Neural progenitor cell (in vitro differentiated cells): ENCODE measurements around the gene ESPN. TPM values are rescaled to one million over a fixed set of nuclear protein-coding genes. Genes with fewer than 3 reads are reported as not detected.
"Not testable (repeated sequence)": the region's sequence is repeated elsewhere in the genome, so short reads cannot be mapped to it uniquely, and the experiment has no call there.

ENCODE experiments used
- DNase-seq: peaks from one replicate; pipeline ENCODE4 v3.0.0-alpha.2; 2016; ENCODE audit warnings: low spot score
- H2AFZ ChIP-seq: fragments of 200-600 bp; sonication (generic); replicated peaks from 2 replicates; pipeline ENCODE4 v1.6.1; 2016; ENCODE audit warnings: antibody characterized with exemption
- H3F3A ChIP-seq: fragments of 200-600 bp; sonication (generic); 2 replicates; pipeline ENCODE4 v1.6.1; 2016; ENCODE audit warnings: antibody characterized with exemption, low read depth
- H3K27ac ChIP-seq: fragments of 200-600 bp; sonication (generic); 2 replicates; pipeline ENCODE4 v1.5.1; 2016; ENCODE audit warnings: mild to moderate bottlenecking
- H3K27me3 ChIP-seq: fragments of 200-600 bp; sonication (generic); 2 replicates; pipeline ENCODE4 v1.6.1; 2016; ENCODE audit warnings: mild to moderate bottlenecking, moderate library complexity
- H3K36me3 ChIP-seq: fragments of 200-600 bp; sonication (generic); 2 replicates; pipeline ENCODE4 v1.5.1; 2016
- H3K4me1 ChIP-seq: fragments of 200-600 bp; sonication (generic); 2 replicates; pipeline ENCODE4 v1.6.1; 2016; ENCODE audit warnings: mixed run types
- H3K4me2 ChIP-seq: fragments of 200-600 bp; sonication (generic); 2 replicates; pipeline ENCODE4 v1.6.1; 2016
- H3K4me3 ChIP-seq: fragments of 200-600 bp; sonication (generic); 2 replicates; pipeline ENCODE4 v1.5.1; 2016
- H3K79me2 ChIP-seq: fragments of 200-600 bp; sonication (generic); 2 replicates; pipeline ENCODE4 v1.6.1; 2016; ENCODE audit warnings: low read depth
- H3K9ac ChIP-seq: fragments of 200-600 bp; sonication (generic); 2 replicates; pipeline ENCODE4 v1.6.1; 2016
- H3K9me3 ChIP-seq: fragments of 200-600 bp; sonication (generic); 2 replicates; pipeline ENCODE4 v1.5.1; 2016; ENCODE audit warnings: low read depth
- H4K20me1 ChIP-seq: fragments of 200-600 bp; sonication (generic); 2 replicates; pipeline ENCODE4 v1.6.1; 2016; ENCODE audit warnings: low read depth
- H3K27ac Mint-ChIP-seq: 3 replicates; pipeline ENCODE4 v1.8.0; 2021; ENCODE audit warnings: mixed read lengths
- H3K27me3 Mint-ChIP-seq: 2 replicates; pipeline ENCODE4 v1.8.0; 2022; ENCODE audit warnings: low read depth, mild to moderate bottlenecking, inconsistent platforms, moderate library complexity, mixed read lengths; ENCODE audit not compliant: insufficient read depth
- H3K36me3 Mint-ChIP-seq: 3 replicates; pipeline ENCODE4 v1.8.0; 2021; ENCODE audit warnings: mixed read lengths
- H3K4me1 Mint-ChIP-seq: 3 replicates; pipeline ENCODE4 v1.8.0; 2021; ENCODE audit warnings: mixed read lengths
- H3K4me3 Mint-ChIP-seq: 3 replicates; pipeline ENCODE4 v1.8.0; 2021; ENCODE audit warnings: mild to moderate bottlenecking, moderate library complexity, mixed read lengths
- H3K9me3 Mint-ChIP-seq: 3 replicates; pipeline ENCODE4 v1.8.0; 2020; ENCODE audit warnings: mixed read lengths
- EZH2 ChIP-seq: fragments of 200-600 bp; sonication (generic); IDR thresholded peaks from 2 replicates; pipeline ENCODE4 v1.6.1; 2017; ENCODE audit warnings: antibody characterized with exemption, mild to moderate bottlenecking, moderate library complexity
- EZH2phosphoT487 ChIP-seq: fragments of 200-600 bp; sonication (generic); IDR thresholded peaks from 2 replicates; pipeline ENCODE4 v1.6.1; 2017; ENCODE audit warnings: antibody characterized with exemption
- total RNA-seq: library from RNA; depleted of rRNA; stranded (reverse); fragments of >200 nt; gene quantifications from 2 replicates; pipeline ENCODE4 v1.2.3, GENCODE V29; 2015; ENCODE audit warnings: low replicate concordance
- TF ChIP-seq, protein P1 (sequence below): fragments of 200-600 bp; sonication (generic); IDR thresholded peaks from 2 replicates; pipeline ENCODE4 v1.5.1; 2017; ENCODE audit warnings: antibody characterized with exemption, mild to moderate bottlenecking

The ESPN gene
- total RNA-seq, 1 donor from 2014 or later: 7.1 TPM

DNA sequence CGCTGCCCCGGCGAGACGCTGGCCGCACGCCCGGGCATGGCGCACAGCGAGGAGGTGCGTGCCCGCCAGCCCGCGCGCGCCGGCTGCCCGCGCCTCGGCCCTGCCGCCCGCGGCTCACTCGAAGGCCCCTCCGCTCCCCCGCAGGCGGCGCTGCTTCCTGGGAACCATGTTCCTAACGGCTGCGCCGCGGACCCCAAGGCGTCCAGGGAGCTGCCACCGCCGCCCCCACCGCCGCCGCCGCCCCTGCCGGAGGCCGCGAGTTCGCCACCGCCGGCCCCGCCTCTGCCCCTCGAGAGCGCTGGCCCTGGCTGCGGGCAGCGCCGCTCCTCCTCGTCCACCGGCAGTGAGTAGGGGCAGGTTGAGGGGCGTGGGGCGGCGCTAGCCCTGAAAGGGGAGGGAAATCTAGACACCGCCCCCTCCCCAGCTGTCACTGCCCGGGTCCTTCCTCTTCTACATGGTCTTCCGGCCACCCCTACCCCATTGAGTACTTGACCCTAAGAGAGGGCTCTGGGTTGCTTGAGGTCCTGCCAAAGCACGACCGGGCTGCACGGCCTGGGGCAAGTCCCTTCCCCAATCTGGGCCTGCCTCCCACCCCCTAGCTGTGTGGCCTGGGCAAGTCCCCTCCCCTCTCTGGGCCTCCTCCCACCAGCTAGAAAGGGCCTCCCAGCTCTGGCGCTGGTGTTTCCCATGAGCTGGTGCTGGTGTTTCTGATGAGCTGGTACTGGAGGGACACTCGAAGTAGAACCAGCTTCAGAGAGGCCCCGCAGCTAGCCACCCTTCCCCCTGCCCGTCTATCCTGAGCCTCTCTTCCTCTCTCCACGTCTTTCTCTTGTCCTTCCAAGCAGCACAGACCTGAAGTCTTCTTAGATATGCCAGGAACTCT, 24.4 kb downstream of the ESPN start:
- peaks cover 37% of the 10 kb centered on the region for H3K4me1 Mint-ChIP-seq
- TF ChIP-seq EZH2 (no peak), EZH2phosphoT487 (no peak)
- TF ChIP-seq, protein P1, sequence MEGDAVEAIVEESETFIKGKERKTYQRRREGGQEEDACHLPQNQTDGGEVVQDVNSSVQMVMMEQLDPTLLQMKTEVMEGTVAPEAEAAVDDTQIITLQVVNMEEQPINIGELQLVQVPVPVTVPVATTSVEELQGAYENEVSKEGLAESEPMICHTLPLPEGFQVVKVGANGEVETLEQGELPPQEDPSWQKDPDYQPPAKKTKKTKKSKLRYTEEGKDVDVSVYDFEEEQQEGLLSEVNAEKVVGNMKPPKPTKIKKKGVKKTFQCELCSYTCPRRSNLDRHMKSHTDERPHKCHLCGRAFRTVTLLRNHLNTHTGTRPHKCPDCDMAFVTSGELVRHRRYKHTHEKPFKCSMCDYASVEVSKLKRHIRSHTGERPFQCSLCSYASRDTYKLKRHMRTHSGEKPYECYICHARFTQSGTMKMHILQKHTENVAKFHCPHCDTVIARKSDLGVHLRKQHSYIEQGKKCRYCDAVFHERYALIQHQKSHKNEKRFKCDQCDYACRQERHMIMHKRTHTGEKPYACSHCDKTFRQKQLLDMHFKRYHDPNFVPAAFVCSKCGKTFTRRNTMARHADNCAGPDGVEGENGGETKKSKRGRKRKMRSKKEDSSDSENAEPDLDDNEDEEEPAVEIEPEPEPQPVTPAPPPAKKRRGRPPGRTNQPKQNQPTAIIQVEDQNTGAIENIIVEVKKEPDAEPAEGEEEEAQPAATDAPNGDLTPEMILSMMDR: no peak
- H2AFZ ChIP-seq: no peak overlapping the region
- peaks cover 22% of the 10 kb centered on the region for H3K27me3 Mint-ChIP-seq
- H3K36me3 ChIP-seq: no peaks in the 10 kb centered on the region
- H3K9me3 Mint-ChIP-seq: no peaks in the 10 kb centered on the region
- H3K4me3 Mint-ChIP-seq: peak overlapping the region; percentile 63
- peaks cover 33% of the 10 kb centered on the region for H3K27me3 ChIP-seq
- H3K4me2 ChIP-seq: peak overlapping the region; percentile 81
- H4K20me1 ChIP-seq: no peaks in the 10 kb centered on the region
- peaks cover 26% of the 10 kb centered on the region for H3F3A ChIP-seq
- H3K27ac ChIP-seq: no peak overlapping the region
- no peaks in the 10 kb centered on the region for H3K36me3 Mint-ChIP-seq
- H3K4me1 ChIP-seq: peaks cover 24% of the 10 kb centered on the region
- peak overlapping the region; percentile 52 for H3K4me3 ChIP-seq
- peak; percentile 89 for DNase-seq
- H3K9me3 ChIP-seq: no peaks in the 10 kb centered on the region
- no peak overlapping the region for H3K27ac Mint-ChIP-seq
- no peaks in the 10 kb centered on the region for H3K79me2 ChIP-seq
- no peak overlapping the region for H3K9ac ChIP-seq

DNA sequence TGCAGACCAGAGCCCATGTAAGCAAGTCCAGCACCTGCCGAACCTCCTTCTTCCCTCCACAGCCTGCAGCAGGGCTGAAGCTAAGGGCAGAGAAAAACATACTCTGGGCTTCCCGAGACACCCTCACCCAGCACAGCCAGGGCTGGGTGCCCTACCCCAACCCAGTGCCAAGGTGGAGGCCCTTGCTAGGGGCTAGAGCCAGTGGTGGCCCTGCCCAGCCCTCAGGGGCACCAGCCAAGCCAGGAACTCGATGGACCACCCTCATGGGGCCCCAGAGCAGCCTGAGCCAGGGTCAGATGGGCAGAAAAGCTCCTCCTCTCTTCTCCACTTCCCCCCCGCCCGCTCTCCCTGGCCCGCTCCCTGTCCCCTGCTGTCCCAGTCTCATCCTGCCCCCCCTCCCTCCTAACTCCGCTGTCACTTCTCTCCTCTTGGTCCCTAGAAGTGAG, 25.5 kb downstream of the ESPN start:
- Histone ChIP-seq H3K27ac (no peak overlapping the region), H3K4me1 (peaks cover 24% of the 10 kb centered on the region), H3F3A (peaks cover 26% of the 10 kb centered on the region), H3K4me2 (no peak overlapping the region), H3K4me3 (no peak overlapping the region), H2AFZ (no peak overlapping the region), H3K79me2 (no peaks in the 10 kb centered on the region), H3K9me3 (no peaks in the 10 kb centered on the region), H3K27me3 (peaks cover 44% of the 10 kb centered on the region), H3K36me3 (no peaks in the 10 kb centered on the region), H4K20me1 (no peaks in the 10 kb centered on the region), H3K9ac (no peak overlapping the region)
- Mint-ChIP-seq H3K27me3 (peaks cover 16% of the 10 kb centered on the region), H3K4me1 (peaks cover 32% of the 10 kb centered on the region), H3K36me3 (no peaks in the 10 kb centered on the region), H3K27ac (no peak overlapping the region), H3K9me3 (no peaks in the 10 kb centered on the region), H3K4me3 (peak overlapping the region; percentile 63)
- TF ChIP-seq, protein P1: no peak
- TF ChIP-seq EZH2phosphoT487 (no peak), EZH2 (no peak)
- no peak for DNase-seq

DNA sequence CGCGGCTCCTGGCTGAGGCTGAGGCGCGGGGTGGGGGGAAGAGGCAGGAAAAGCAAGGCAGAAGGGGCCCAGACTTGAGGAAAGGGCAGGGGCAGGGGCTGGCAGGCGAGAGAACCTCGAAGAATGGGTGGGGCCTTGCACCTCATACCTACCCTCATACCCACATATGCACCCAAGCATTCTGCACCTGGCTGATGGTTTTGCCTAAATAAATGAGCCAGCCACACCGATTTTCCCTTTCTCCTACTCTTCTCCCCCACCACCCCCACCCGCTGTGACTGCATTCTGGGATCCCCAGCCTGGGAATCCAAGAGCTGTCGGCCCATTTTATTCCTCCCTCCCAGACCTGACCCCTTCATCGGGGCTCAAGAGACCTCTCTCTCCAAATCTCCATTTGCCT, 25.9 kb downstream of the ESPN start:
- H3K36me3 Mint-ChIP-seq, H3K9me3 Mint-ChIP-seq, H3K9ac ChIP-seq, H3K4me2 ChIP-seq, H3K4me3 Mint-ChIP-seq, H3K4me3 ChIP-seq, H4K20me1 ChIP-seq, H3K27ac ChIP-seq, H3K36me3 ChIP-seq, H3K9me3 ChIP-seq, H3K79me2 ChIP-seq, H2AFZ ChIP-seq, H3K27ac Mint-ChIP-seq, DNase-seq: not testable (repeated sequence)
- peaks cover 31% of the 10 kb centered on the region for H3K4me1 Mint-ChIP-seq
- H3K27me3 Mint-ChIP-seq: peaks cover 14% of the 10 kb centered on the region
- H3F3A ChIP-seq: peaks cover 26% of the 10 kb centered on the region
- peaks cover 24% of the 10 kb centered on the region for H3K4me1 ChIP-seq
- peaks cover 44% of the 10 kb centered on the region for H3K27me3 ChIP-seq

DNA sequence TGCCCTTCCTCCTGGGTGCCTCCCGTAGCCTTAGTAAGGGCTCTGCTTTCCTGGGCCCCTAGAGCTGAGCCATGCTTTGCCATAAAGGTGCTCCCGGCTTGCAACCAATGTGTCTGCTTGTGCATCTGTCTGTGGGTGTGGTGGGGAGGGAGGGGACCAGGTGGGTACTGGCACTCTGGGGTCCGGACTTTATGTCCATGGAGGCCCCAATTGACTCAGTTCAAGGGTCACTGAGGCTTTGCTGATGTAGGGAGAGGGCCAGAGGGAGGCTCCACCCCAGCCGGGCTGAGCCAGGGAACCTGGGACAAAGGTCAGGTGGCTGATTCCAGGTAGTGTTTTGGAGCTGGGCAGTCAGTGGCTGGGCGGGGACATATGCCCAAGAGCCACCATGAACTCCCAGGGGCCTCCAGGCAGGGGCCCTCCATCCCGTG, 26.4 kb downstream of the ESPN start:
- H3K9me3 ChIP-seq: no peaks in the 10 kb centered on the region
- peaks cover 26% of the 10 kb centered on the region for H3F3A ChIP-seq
- H3K36me3 Mint-ChIP-seq: no peaks in the 10 kb centered on the region
- H3K27ac Mint-ChIP-seq: no peak overlapping the region
- peaks cover 14% of the 10 kb centered on the region for H3K27me3 Mint-ChIP-seq
- no peak overlapping the region for H3K4me2 ChIP-seq
- no peak overlapping the region for H3K27ac ChIP-seq
- TF ChIP-seq, protein P1: no peak
- TF ChIP-seq EZH2phosphoT487: no peak
- TF ChIP-seq EZH2: no peak
- no peak for DNase-seq
- H3K36me3 ChIP-seq: no peaks in the 10 kb centered on the region
- no peak overlapping the region for H3K4me3 Mint-ChIP-seq
- H4K20me1 ChIP-seq: no peaks in the 10 kb centered on the region
- H3K27me3 ChIP-seq: peaks cover 44% of the 10 kb centered on the region
- no peaks in the 10 kb centered on the region for H3K9me3 Mint-ChIP-seq
- H3K4me1 Mint-ChIP-seq: peaks cover 28% of the 10 kb centered on the region
- no peak overlapping the region for H3K4me3 ChIP-seq
- peaks cover 24% of the 10 kb centered on the region for H3K4me1 ChIP-seq
- no peak overlapping the region for H3K9ac ChIP-seq
- H2AFZ ChIP-seq: no peak overlapping the region
- no peaks in the 10 kb centered on the region for H3K79me2 ChIP-seq
